Lower leg skin (tissue), 4 donors: ENCODE results near the gene RRN3. TPM values are rescaled to one million over a fixed set of nuclear protein-coding genes. Genes with fewer than 3 reads are reported as not detected.
"Not testable (repeated sequence)": the region's sequence is repeated elsewhere in the genome, so short reads cannot be mapped to it uniquely, and the experiment has no call there.

Experiments
- DNase-seq, 2 donors: peaks; one replicate each; pipeline ENCODE4 v3.0.0-alpha.2; 2019; ENCODE audit warnings: low spot score in 2 of 2
- H3K4me3 ChIP-seq: fragments of 200-600 bp; sonication (generic); 2 replicates; pipeline ENCODE4 v1.5.1; 2017; ENCODE audit warnings: mild to moderate bottlenecking, low read depth; ENCODE audit not compliant: poor library complexity, severe bottlenecking
- WGBS, 2 donors: methylation state at CpG; one replicate each; pipeline ENCODE4 v1.1.5; 2018; 5-methylcytosine and 5-hydroxymethylcytosine counted together
- intact Hi-C: fragments of 100-400 bp; cut with DNase I; formaldehyde crosslinking; loops from one replicate; pipeline ENCODE4 v1.15.0; 2023; ENCODE audit warnings: low total_unique reads
- total RNA-seq, 4 donors: library from RNA; depleted of rRNA; stranded (reverse); fragments of >200 nt; gene quantifications; one replicate each; pipeline ENCODE4 v1.1.0, GENCODE V29; 2016

Gene RRN3
- total RNA-seq, 4 donors from 2014 or later, result 19.1 to 29.0 (median 25.3) TPM

DNA sequence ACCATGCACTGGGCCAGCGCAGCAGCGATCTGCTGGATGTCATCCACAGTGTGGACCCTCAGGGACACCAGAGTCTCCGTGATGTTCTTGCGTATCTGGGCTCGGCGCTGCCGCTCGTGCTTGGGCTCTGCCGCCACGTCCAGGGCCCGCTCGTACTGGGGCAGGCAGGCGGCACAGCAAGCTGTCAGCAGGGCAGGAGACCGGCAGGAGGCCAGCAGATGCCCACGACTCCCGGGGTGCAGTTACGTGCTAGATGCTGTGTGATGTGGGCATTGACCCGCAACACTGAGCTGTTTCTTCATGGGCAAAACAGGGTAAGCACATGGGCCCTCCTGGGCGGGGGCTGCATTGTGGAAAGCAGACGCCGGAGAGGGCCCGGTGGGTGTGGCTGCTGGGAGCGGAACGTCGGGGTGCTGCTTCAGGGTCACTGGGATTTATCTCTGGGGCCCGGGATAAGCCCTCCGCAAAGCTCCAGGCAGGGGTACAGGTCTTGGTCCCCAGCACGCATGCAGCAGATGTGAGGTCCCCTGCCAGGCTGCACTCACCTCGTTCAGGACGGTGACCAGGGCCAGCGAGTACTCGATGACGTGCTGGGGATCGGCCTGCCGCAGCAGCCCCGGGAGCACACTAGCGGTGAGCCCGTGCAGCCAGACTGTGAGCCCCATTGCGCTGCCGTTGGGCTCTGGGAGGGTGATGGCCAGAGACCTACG is 38.8 kb upstream of the RRN3 start:
- 98% methylated on average over 8 of the region's 41 CpGs; no CpG with 5 or more reads in 1 of the 2 donors for WGBS, 2 donors
- H3K4me3 ChIP-seq, intact Hi-C loops, DNase-seq: not testable (repeated sequence)

GRCh38 chr16:15130943-15131700 is 37.0 kb upstream of the RRN3 start:
- intact Hi-C loops, H3K4me3 ChIP-seq: not testable (repeated sequence)
- peak in 1 of 2 donors; percentile 61 for DNase-seq
- WGBS, 2 donors, result 93% methylated on average over 15 to 27 of the region's 51 CpGs

- WGBS, 2 donors, result 91 to 93% methylated on average over 3 to 16 of the region's 37 CpGs
- intact Hi-C loops, H3K4me3 ChIP-seq: not testable (repeated sequence)
- peak in 1 of 2 donors; percentile 76 for DNase-seq
Measured at GRCh38 chr16:15130256-15130932, 36.3 kb upstream of the RRN3 start.

- H3K4me3 ChIP-seq, intact Hi-C loops: not testable (repeated sequence)
- WGBS, 2 donors, result 94 to 97% methylated on average over 20 to 24 of the region's 48 CpGs
- DNase-seq, result peak in 1 of 2 donors; percentile 50
Measured at GRCh38 chr16:15127641-15128425, 33.8 kb upstream of the RRN3 start.

DNA sequence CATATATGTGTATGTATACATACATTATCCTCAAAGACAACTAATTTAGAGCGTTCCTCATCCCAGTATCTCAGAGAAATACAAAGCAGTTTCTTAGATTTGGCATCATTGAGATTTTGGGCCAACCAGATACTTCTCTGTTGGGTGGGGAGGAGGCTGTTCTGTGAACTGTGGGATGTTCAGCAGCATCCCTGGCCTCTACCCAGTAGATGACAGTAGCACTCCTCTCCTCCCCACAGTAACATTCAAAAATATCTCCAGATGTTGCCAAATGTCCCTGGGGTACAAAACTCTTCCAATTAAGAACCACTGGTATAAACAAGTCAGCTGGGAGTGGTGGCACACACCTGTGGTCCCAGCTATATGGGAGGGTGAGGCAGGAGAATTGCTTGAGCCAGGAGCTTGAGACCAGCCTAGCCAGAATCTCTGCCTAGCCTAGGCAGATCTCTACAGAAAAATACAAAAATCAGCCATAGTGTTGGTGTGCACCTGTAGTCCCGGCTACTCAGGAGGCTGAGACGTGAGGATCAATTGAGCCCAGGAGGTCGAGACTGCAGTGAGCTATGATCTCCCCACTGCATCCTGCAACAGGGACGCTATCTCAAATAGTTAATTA is 6.4 kb upstream of the RRN3 start:
- intact Hi-C loops, H3K4me3 ChIP-seq, DNase-seq: not testable (repeated sequence)
- WGBS, 2 donors, result 84 to 85% methylated on average over 5 of the region's 5 CpGs

- intact Hi-C loops, H3K4me3 ChIP-seq, DNase-seq: not testable (repeated sequence)
- WGBS, 2 donors, result 68 to 84% methylated on average over 2 of the region's 2 CpGs
Measured at GRCh38 chr16:15099366-15099909, 5.4 kb upstream of the RRN3 start.

- intact Hi-C loops, DNase-seq, H3K4me3 ChIP-seq: not testable (repeated sequence)
- 83 to 86% methylated on average over 9 of the region's 9 CpGs for WGBS, 2 donors
Measured at GRCh38 chr16:15096583-15096972, 2.5 kb upstream of the RRN3 start.

GRCh38 chr16:15093571-15093954 is 509 bp downstream of the RRN3 start:
- 3 to 8% methylated on average over 14 of the region's 14 CpGs for WGBS, 2 donors
- intact Hi-C loops, H3K4me3 ChIP-seq, DNase-seq: not testable (repeated sequence)

DNA sequence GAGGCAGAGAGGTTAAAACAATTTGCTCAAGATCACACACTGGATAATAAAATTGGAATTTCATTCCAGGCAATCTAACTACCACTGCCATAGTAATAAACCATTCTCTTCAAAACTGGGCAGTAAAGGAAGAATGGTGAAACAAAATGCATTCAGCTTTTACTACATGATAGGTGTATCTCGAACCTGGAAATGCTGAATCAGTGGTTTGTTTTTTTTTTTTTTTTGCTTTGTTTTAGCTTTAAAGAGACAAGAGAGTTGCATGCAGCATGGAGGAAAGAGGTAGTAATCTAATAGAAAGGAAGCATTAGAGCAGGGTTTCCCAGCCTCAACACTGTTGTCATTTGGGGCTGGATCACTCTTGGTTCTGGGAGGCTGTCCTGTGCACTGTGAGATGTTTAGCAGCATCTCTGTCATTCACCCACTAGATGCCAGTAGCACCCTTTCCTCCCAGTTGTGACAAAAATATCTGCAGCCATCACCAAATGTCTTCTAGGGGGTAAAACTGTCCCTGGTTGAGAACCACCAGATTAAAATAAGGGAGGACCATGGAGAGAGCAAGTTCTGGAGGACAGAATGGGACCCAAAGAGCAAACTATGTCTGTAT is 3.3 kb downstream of the RRN3 start:
- H3K4me3 ChIP-seq, intact Hi-C loops, DNase-seq: not testable (repeated sequence)
- 58 to 67% methylated on average over 1 of the region's 1 CpG for WGBS, 2 donors

GRCh38 chr16:15082788-15083187 is 11.3 kb downstream of the RRN3 start:
- WGBS, 2 donors, result 86 to 89% methylated on average over 3 of the region's 3 CpGs
- intact Hi-C loops, DNase-seq, H3K4me3 ChIP-seq: not testable (repeated sequence)

- 96 to 100% methylated on average over 1 of the region's 1 CpG for WGBS, 2 donors
- H3K4me3 ChIP-seq, intact Hi-C loops, DNase-seq: not testable (repeated sequence)
Measured at GRCh38 chr16:15080883-15081282, 13.2 kb downstream of the RRN3 start.

DNA sequence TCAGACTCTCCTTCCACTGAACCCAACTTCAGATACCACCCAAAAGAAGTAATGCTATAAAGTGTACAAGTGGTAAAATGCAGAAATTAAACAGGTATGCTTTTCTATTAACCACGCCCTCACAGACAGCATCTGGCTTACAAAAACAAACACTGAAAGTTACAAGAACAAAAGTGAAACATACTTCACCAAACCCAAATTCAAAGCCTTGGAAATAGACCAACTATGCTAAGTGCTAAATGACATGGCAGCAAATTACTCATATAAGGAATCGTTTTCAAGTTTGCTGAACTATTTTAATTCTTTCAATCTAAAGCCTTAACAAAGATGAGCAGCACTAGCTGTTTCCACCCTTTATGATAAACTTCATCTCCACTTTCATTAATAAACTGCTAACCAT is 17.9 kb downstream of the RRN3 start:
- intact Hi-C loops, result not testable (repeated sequence)

More for the DNA sequence above, 17.9 kb downstream of the RRN3 start:
- not testable (repeated sequence) for H3K4me3 ChIP-seq, DNase-seq
- 54 to 60% methylated on average over 2 of the region's 2 CpGs for WGBS, 2 donors
